Calu3 (cell line): ENCODE data around the gene CABP1. TPM values are rescaled to one million over a fixed set of nuclear protein-coding genes. Genes with fewer than 3 reads are reported as not detected.

Experiments used
- BruUV-seq: library from RNA; stranded (reverse); fragments of 400-500 nt; replicated peaks from 2 replicates; lab custom pipeline; 2021; lab: Mats Ljungman, UMichigan
- CTCF ChIA-PET: fragments of 300-600 bp; sonication (Branson Sonifier 250); formaldehyde crosslinking; loops from one replicate; lab custom pipeline; 2022; ENCODE audit warnings: antibody characterized with exemption; lab: Charles Lee
- DNase-seq: peaks from one replicate; pipeline ENCODE4 v3.0.0; 2022
- H3K27ac Mint-ChIP-seq: one replicate; pipeline ENCODE4 v1.8.0; 2022; ENCODE audit warnings: mixed read lengths; ENCODE audit not compliant: unreplicated experiment
- H3K27me3 Mint-ChIP-seq: one replicate; pipeline ENCODE4 v1.8.0; 2022; ENCODE audit warnings: mixed read lengths; ENCODE audit not compliant: unreplicated experiment
- H3K36me3 Mint-ChIP-seq: one replicate; pipeline ENCODE4 v1.8.0; 2022; ENCODE audit warnings: mild to moderate bottlenecking, moderate library complexity, mixed read lengths; ENCODE audit not compliant: insufficient read depth, unreplicated experiment
- H3K4me1 Mint-ChIP-seq: one replicate; pipeline ENCODE4 v1.8.0; 2022; ENCODE audit warnings: mild to moderate bottlenecking, low read depth, mixed read lengths; ENCODE audit not compliant: unreplicated experiment
- H3K4me3 Mint-ChIP-seq: one replicate; pipeline ENCODE4 v1.8.0; 2022; ENCODE audit warnings: mild to moderate bottlenecking, low read depth, moderate library complexity, mixed read lengths; ENCODE audit not compliant: unreplicated experiment
- H3K9me3 Mint-ChIP-seq: one replicate; pipeline ENCODE4 v1.8.0; 2022; ENCODE audit warnings: low read depth, mixed read lengths; ENCODE audit not compliant: unreplicated experiment
- CTCF ChIP-seq: fragments of 200-600 bp; IDR thresholded peaks from one replicate; pipeline ENCODE4 v1.8.0; 2022; ENCODE audit warnings: antibody characterized with exemption; ENCODE audit not compliant: unreplicated experiment
- intact Hi-C: fragments of 100-400 bp; cut with micrococcal nuclease; formaldehyde crosslinking; loops from one replicate; pipeline ENCODE4 v1.10.0; 2022; ENCODE audit not compliant: unreplicated experiment
- total RNA-seq: library from RNA; stranded (reverse); gene quantifications from 2 replicates; pipeline ENCODE4 v1.2.3, GENCODE V29; 2022

CABP1 gene
- total RNA-seq, 1 experiment from 2014 or later, result 0.14 TPM

DNA sequence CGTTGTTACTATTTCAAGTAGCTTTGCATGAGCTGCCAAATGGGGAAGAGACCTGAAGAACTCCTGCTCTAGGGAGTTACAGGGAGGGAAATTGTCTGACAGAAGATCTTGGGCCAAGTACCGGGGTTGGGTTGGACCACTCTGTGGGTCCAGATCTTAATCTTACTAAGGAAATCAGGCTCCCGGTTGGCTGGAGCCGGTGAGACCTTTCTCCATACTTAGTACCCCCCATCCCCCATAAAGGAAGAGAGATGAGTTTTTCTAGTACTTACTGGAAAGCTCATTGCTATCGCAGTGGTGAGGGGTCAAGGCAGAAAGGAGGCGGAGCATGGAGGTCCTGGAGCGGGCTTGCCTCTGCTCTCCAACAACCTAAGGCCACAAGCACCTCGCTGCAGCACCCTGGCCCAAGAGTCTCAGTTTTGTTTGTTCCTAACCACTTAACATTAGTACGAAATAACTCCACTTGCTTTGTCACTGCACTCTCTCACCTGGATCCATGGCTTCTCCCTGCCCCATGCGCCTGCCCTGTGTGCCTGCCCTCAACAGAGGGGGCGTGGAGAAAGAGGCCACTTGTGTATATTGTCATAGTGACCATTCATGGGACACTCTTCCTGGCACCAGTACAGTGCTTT lies 63.0 kb downstream of the CABP1 start:
- no TSS peak for BruUV-seq
- no peak for DNase-seq
- no peak overlapping the region for H3K27ac Mint-ChIP-seq

DNA sequence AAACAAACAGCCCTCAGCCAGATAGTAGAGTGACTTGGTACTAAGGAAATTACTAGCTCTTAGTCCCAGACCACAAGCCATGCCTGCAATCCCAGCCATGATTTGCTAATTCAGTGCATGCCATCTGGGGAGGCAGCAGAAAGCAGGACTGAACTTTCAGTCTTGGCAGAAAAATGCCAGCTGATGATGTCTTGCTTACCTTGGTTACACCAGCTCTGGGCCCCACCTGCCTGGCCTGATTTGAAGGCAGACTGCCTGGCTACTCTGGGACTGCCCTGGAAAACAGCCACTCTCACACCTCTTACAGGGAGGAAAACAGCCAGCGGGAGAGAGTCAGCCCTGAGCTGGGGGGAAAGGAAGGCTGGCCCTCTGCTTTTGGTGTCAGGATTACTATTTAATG lies 65.2 kb downstream of the CABP1 start:
- CTCF ChIA-PET, result no interaction called here
- H3K27ac Mint-ChIP-seq, result no peak overlapping the region
- no peak for TF ChIP-seq CTCF
- H3K4me1 Mint-ChIP-seq, result peaks cover 8% of the 10 kb centered on the region
- no peak overlapping the region for H3K4me3 Mint-ChIP-seq
- no peaks in the 10 kb centered on the region for H3K9me3 Mint-ChIP-seq
- H3K36me3 Mint-ChIP-seq, result peaks cover 52% of the 10 kb centered on the region
- no peaks in the 10 kb centered on the region for H3K27me3 Mint-ChIP-seq
- intact Hi-C loops, result no loop called here
- BruUV-seq, result no TSS peak
- DNase-seq, result no peak

More for the DNA sequence above, 63.0 kb downstream of the CABP1 start:
- CTCF ChIA-PET, result no interaction called here
- peaks cover 53% of the 10 kb centered on the region for H3K36me3 Mint-ChIP-seq
- H3K4me1 Mint-ChIP-seq, result no peaks in the 10 kb centered on the region
- no peak overlapping the region for H3K4me3 Mint-ChIP-seq
- no peaks in the 10 kb centered on the region for H3K9me3 Mint-ChIP-seq
- no peak for TF ChIP-seq CTCF
- no peaks in the 10 kb centered on the region for H3K27me3 Mint-ChIP-seq
- intact Hi-C loops, result no loop called here

GRCh38 chr12:120706029-120706428 lies 65.6 kb downstream of the CABP1 start:
- DNase-seq, result no peak
- Mint-ChIP-seq H3K9me3 (no peaks in the 10 kb centered on the region), H3K27me3 (no peaks in the 10 kb centered on the region), H3K4me1 (peaks cover 9% of the 10 kb centered on the region), H3K27ac (no peak overlapping the region), H3K4me3 (no peak overlapping the region), H3K36me3 (peaks cover 52% of the 10 kb centered on the region)
- intact Hi-C loops, result no loop called here
- no TSS peak for BruUV-seq
- CTCF ChIA-PET, result interaction anchor here (0.7 kb wide), 1 partner anchor 192 kb away, joined by 5 read pairs; no protein-coding TSS in a partner anchor
- no peak for TF ChIP-seq CTCF

DNA sequence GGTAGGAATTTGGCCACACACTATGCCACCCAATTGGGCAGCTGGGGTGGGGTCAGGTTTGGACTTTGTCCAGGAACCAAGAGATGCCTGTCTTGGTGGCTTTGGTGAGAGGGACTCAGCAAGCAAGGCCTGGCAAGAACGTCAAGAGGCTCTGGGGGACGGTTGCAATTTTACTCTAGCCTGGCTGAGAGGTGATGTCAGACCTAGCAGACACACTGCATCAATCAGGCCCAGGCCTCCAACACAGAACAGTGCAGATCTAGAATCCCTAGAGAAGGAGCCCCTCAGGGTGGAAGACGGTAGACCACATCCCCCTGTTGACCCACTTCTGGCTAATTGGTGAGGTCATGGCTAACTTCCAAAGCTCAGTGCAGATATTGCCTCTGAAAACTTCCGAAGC lies 68.2 kb downstream of the CABP1 start:
- no TSS peak for BruUV-seq
- intact Hi-C loops, result no loop called here
- peaks cover 30% of the 10 kb centered on the region for H3K4me1 Mint-ChIP-seq
- H3K4me3 Mint-ChIP-seq, result no peak overlapping the region
- CTCF ChIA-PET, result no interaction called here
- no peaks in the 10 kb centered on the region for H3K27me3 Mint-ChIP-seq
- no peak for DNase-seq
- TF ChIP-seq CTCF, result no peak
- H3K9me3 Mint-ChIP-seq, result no peaks in the 10 kb centered on the region
- no peak overlapping the region for H3K27ac Mint-ChIP-seq
- peaks cover 43% of the 10 kb centered on the region for H3K36me3 Mint-ChIP-seq
